Naive thymus-derived CD4-positive, alpha-beta T cell (primary cell): ENCODE results near the gene TRIM43B. TPM values are rescaled to one million over a fixed set of nuclear protein-coding genes. Genes with fewer than 3 reads are reported as not detected.
"Not testable (repeated sequence)": the region's sequence is repeated elsewhere in the genome, so short reads cannot be mapped to it uniquely, and the experiment has no call there.

ENCODE experiments used
- ATAC-seq: fragments of 150-1000 bp; cut with Tn5 transposase; 2 replicates; pipeline ENCODE4 v1.10.0; 2021; ENCODE audit warnings: mild to moderate bottlenecking, moderate library complexity
- CTCF ChIA-PET: fragments of 350-600 bp; sonication (Branson Sonifier 250); formaldehyde crosslinking; loops from one replicate; lab custom pipeline; 2021; ENCODE audit warnings: antibody characterized with exemption; lab: Charles Lee
- POLR2A ChIA-PET: fragments of 350-600 bp; sonication (Branson Sonifier 250); formaldehyde crosslinking; loops from one replicate; lab custom pipeline; 2021; ENCODE audit warnings: antibody characterized with exemption, inconsistent platforms; lab: Charles Lee
- DNase-seq, 9 donors: peaks; one replicate each; pipeline versions ENCODE4 v3.0.0 to v3.0.0-alpha.2; 2020 to 2022; ENCODE audit warnings: mixed read lengths in 1 of 9
- H3K27ac ChIP-seq: one replicate; pipeline ENCODE4 v1.7.0; 2013; ENCODE audit warnings: mild to moderate bottlenecking, low read depth, low read length, moderate library complexity
- H3K27me3 ChIP-seq, 2 donors: one replicate each; pipeline ENCODE4 v1.7.0; 2013; ENCODE audit warnings: low read length in 2 of 2, mild to moderate bottlenecking in 2 of 2, moderate library complexity in 2 of 2; ENCODE audit not compliant: control insufficient read depth in 2 of 2, insufficient read depth in 2 of 2
- H3K36me3 ChIP-seq, 3 experiments: 1 replicate in 2 of 3; 2 replicates in 1 of 3; pipeline ENCODE4 v1.7.0; 2013; ENCODE audit warnings: low read length in 3 of 3, mild to moderate bottlenecking in 3 of 3, moderate library complexity in 1 of 3; ENCODE audit not compliant: insufficient read depth in 3 of 3, control insufficient read depth in 2 of 3
- H3K4me1 ChIP-seq, 2 donors: one replicate each; pipeline ENCODE4 v1.7.0; 2013; ENCODE audit warnings: low read length in 2 of 2, mild to moderate bottlenecking in 2 of 2, moderate library complexity in 1 of 2; ENCODE audit not compliant: control insufficient read depth in 2 of 2, insufficient read depth in 2 of 2
- H3K4me3 ChIP-seq: 2 replicates; pipeline ENCODE4 v1.7.0; 2013; ENCODE audit warnings: mild to moderate bottlenecking, low read length
- H3K9me3 ChIP-seq, 3 experiments: 1 replicate in 2 of 3; 2 replicates in 1 of 3; pipeline ENCODE4 v1.7.0; 2013; ENCODE audit warnings: low read length in 3 of 3; ENCODE audit not compliant: control insufficient read depth in 2 of 3
- H3K27ac Mint-ChIP-seq, 9 donors: one replicate each; pipeline ENCODE4 v1.8.0; 2020 to 2022; ENCODE audit warnings: mixed read lengths in 9 of 9, mild to moderate bottlenecking in 8 of 9, moderate library complexity in 5 of 9, inconsistent platforms in 2 of 9
- H3K27me3 Mint-ChIP-seq, 5 donors: one replicate each; pipeline ENCODE4 v1.8.0; 2021 to 2022; ENCODE audit warnings: mixed read lengths in 5 of 5, mild to moderate bottlenecking in 1 of 5
- H3K36me3 Mint-ChIP-seq, 5 donors: one replicate each; pipeline ENCODE4 v1.8.0; 2020 to 2022; ENCODE audit warnings: mixed read lengths in 5 of 5, mild to moderate bottlenecking in 3 of 5, inconsistent platforms in 1 of 5
- H3K4me1 Mint-ChIP-seq, 7 donors: one replicate each; pipeline ENCODE4 v1.8.0; 2020 to 2022; ENCODE audit warnings: mixed read lengths in 7 of 7, mild to moderate bottlenecking in 3 of 7, inconsistent platforms in 1 of 7
- H3K4me3 Mint-ChIP-seq, 10 donors: one replicate each; pipeline ENCODE4 v1.8.0; 2020 to 2022; ENCODE audit warnings: mild to moderate bottlenecking in 10 of 10, mixed read lengths in 10 of 10, moderate library complexity in 6 of 10, inconsistent platforms in 2 of 10
- H3K9me3 Mint-ChIP-seq, 11 donors: one replicate each; pipeline ENCODE4 v1.8.0; 2020 to 2022; ENCODE audit warnings: mixed read lengths in 11 of 11, mild to moderate bottlenecking in 4 of 11, inconsistent platforms in 1 of 11, moderate library complexity in 1 of 11
- intact Hi-C, 2 donors: fragments of 100-400 bp; cut with micrococcal nuclease; formaldehyde crosslinking; loops; one replicate each; pipeline ENCODE4 v1.15.1; 2023
- polyA plus RNA-seq, 2 donors: library from polyadenylated mRNA; unstranded; fragments of 300-500 nt; fragmentation: Illumina TruSeq; gene quantifications; one replicate each; pipeline ENCODE4 v1.2.3, GENCODE V29; 2021
- total RNA-seq, 6 experiments: library from RNA in 5 of 6; stranded (reverse) in 5 of 6; gene quantifications; 1 replicate in 5 of 6; 2 replicates in 1 of 6; pipeline ENCODE4 v1.2.3 and lab custom pipeline; 2021 to 2026

TRIM43B gene
- total and polyA plus RNA-seq, 7 experiments from 2014 or later, result not detected

- H3K9me3 Mint-ChIP-seq, CTCF ChIA-PET, H3K4me1 Mint-ChIP-seq, H3K4me3 ChIP-seq, intact Hi-C loops, H3K4me1 ChIP-seq, H3K27ac ChIP-seq, ATAC-seq, H3K36me3 ChIP-seq, DNase-seq, H3K9me3 ChIP-seq, H3K27me3 Mint-ChIP-seq, POLR2A ChIA-PET, H3K27me3 ChIP-seq, H3K4me3 Mint-ChIP-seq, H3K27ac Mint-ChIP-seq, H3K36me3 Mint-ChIP-seq: not testable (repeated sequence)
Observed at GRCh38 chr2:95467984-95468383, 16.6 kb downstream of the TRIM43B start.

GRCh38 chr2:95466572-95466971, 18.0 kb downstream of the TRIM43B start:
- H3K4me3 Mint-ChIP-seq, H3K9me3 Mint-ChIP-seq, H3K36me3 Mint-ChIP-seq, intact Hi-C loops, H3K27me3 Mint-ChIP-seq, H3K4me3 ChIP-seq, H3K27me3 ChIP-seq, H3K27ac ChIP-seq, H3K27ac Mint-ChIP-seq, CTCF ChIA-PET, H3K9me3 ChIP-seq, POLR2A ChIA-PET, ATAC-seq, H3K4me1 Mint-ChIP-seq, H3K4me1 ChIP-seq, H3K36me3 ChIP-seq, DNase-seq: not testable (repeated sequence)

- CTCF ChIA-PET, H3K9me3 ChIP-seq, intact Hi-C loops, H3K27me3 Mint-ChIP-seq, H3K4me1 Mint-ChIP-seq, H3K36me3 ChIP-seq, DNase-seq, H3K9me3 Mint-ChIP-seq, POLR2A ChIA-PET, H3K4me3 Mint-ChIP-seq, H3K27me3 ChIP-seq, H3K27ac ChIP-seq, ATAC-seq, H3K4me1 ChIP-seq, H3K36me3 Mint-ChIP-seq, H3K4me3 ChIP-seq, H3K27ac Mint-ChIP-seq: not testable (repeated sequence)
Observed at GRCh38 chr2:95463292-95463691, 21.3 kb downstream of the TRIM43B start.

GRCh38 chr2:95445317-95445716, 39.2 kb downstream of the TRIM43B start:
- H3K36me3 Mint-ChIP-seq, DNase-seq, H3K9me3 ChIP-seq, H3K27ac ChIP-seq, ATAC-seq, H3K4me1 Mint-ChIP-seq, H3K27me3 ChIP-seq, H3K27ac Mint-ChIP-seq, H3K36me3 ChIP-seq, H3K27me3 Mint-ChIP-seq, H3K4me3 ChIP-seq, H3K9me3 Mint-ChIP-seq, H3K4me3 Mint-ChIP-seq, intact Hi-C loops, H3K4me1 ChIP-seq, POLR2A ChIA-PET, CTCF ChIA-PET: not testable (repeated sequence)

GRCh38 chr2:95442474-95443099, 42.0 kb downstream of the TRIM43B start:
- H3K27ac Mint-ChIP-seq, H3K9me3 ChIP-seq, ATAC-seq, H3K4me3 Mint-ChIP-seq, H3K4me1 Mint-ChIP-seq, H3K4me3 ChIP-seq, CTCF ChIA-PET, H3K27me3 Mint-ChIP-seq, H3K27ac ChIP-seq, POLR2A ChIA-PET, H3K27me3 ChIP-seq, H3K36me3 Mint-ChIP-seq, H3K4me1 ChIP-seq, H3K36me3 ChIP-seq, DNase-seq, H3K9me3 Mint-ChIP-seq, intact Hi-C loops: not testable (repeated sequence)

- H3K4me3 ChIP-seq, H3K9me3 Mint-ChIP-seq, H3K4me1 Mint-ChIP-seq, H3K36me3 ChIP-seq, H3K4me1 ChIP-seq, POLR2A ChIA-PET, H3K27me3 ChIP-seq, DNase-seq, H3K27ac ChIP-seq, ATAC-seq, intact Hi-C loops, CTCF ChIA-PET, H3K4me3 Mint-ChIP-seq, H3K36me3 Mint-ChIP-seq, H3K9me3 ChIP-seq, H3K27ac Mint-ChIP-seq: not testable (repeated sequence)
- H3K27me3 Mint-ChIP-seq, result peaks cover 0 to 11% (median 0%) of the 10 kb centered on the region in 5 donors
Observed at GRCh38 chr2:95435872-95436209, 48.7 kb downstream of the TRIM43B start.

- intact Hi-C loops, H3K27ac Mint-ChIP-seq, H3K9me3 Mint-ChIP-seq, H3K36me3 Mint-ChIP-seq, ATAC-seq, H3K27ac ChIP-seq, H3K4me1 ChIP-seq, POLR2A ChIA-PET, H3K4me1 Mint-ChIP-seq, DNase-seq, H3K4me3 Mint-ChIP-seq, H3K36me3 ChIP-seq, H3K9me3 ChIP-seq, H3K4me3 ChIP-seq, CTCF ChIA-PET, H3K27me3 ChIP-seq: not testable (repeated sequence)
- peaks cover 0 to 11% (median 0%) of the 10 kb centered on the region in 5 donors for H3K27me3 Mint-ChIP-seq
Observed at GRCh38 chr2:95435162-95435871, 49.2 kb downstream of the TRIM43B start.
